Neutrophil (primary cell): ENCODE measurements around the gene DSCAM.

Experiments used
- H3K27ac ChIP-seq: fragments of 200-600 bp; sonication (generic); 2 replicates; pipeline ENCODE4 v1.5.1; 2016; ENCODE audit warnings: mild to moderate bottlenecking, moderate library complexity
- H3K27me3 ChIP-seq: fragments of 200-600 bp; sonication (generic); 2 replicates; pipeline ENCODE4 v1.6.0; 2016; ENCODE audit warnings: mild to moderate bottlenecking
- H3K36me3 ChIP-seq: fragments of 200-600 bp; sonication (generic); 2 replicates; pipeline ENCODE4 v1.5.1; 2017
- H3K4me1 ChIP-seq, 2 experiments: fragments of 200-600 bp in 1 of 2; sonication (generic) in 1 of 2; 1 replicate in 1 of 2; 2 replicates in 1 of 2; pipeline versions ENCODE4 v1.5.1 to v1.6.1; 2013 to 2016; ENCODE audit warnings: low read depth in 1 of 2, low read length in 1 of 2, mild to moderate bottlenecking in 1 of 2, moderate library complexity in 1 of 2; ENCODE audit not compliant: control insufficient read depth in 1 of 2, insufficient read depth in 1 of 2
- H3K4me3 ChIP-seq, 2 experiments: fragments of 200-600 bp in 1 of 2; sonication (generic) in 1 of 2; 1 replicate in 1 of 2; 2 replicates in 1 of 2; pipeline ENCODE4 v1.5.1; 2013 to 2016; ENCODE audit warnings: low read depth in 1 of 2, low read length in 1 of 2, mild to moderate bottlenecking in 1 of 2, moderate library complexity in 1 of 2
- H3K9me3 ChIP-seq: fragments of 200-600 bp; sonication (generic); 2 replicates; pipeline ENCODE4 v1.5.1; 2016
- CTCF ChIP-seq: fragments of 200-600 bp; sonication (generic); IDR thresholded peaks from 2 replicates; pipeline ENCODE4 v1.5.1; 2016; ENCODE audit warnings: antibody characterized with exemption

Gene DSCAM

GRCh38 chr21:40723317-40723716 lies 123.6 kb downstream of the DSCAM start:
- no peak for TF ChIP-seq CTCF

GRCh38 chr21:40719615-40720014 lies 127.3 kb downstream of the DSCAM start:
- H3K27me3 ChIP-seq: no peaks in the 10 kb centered on the region
- H3K4me1 ChIP-seq: no peaks in the 10 kb centered on the region
- H3K4me3 ChIP-seq: no peak overlapping the region
- H3K27ac ChIP-seq: no peak overlapping the region
- TF ChIP-seq CTCF: no peak
- no peaks in the 10 kb centered on the region for H3K9me3 ChIP-seq
- no peaks in the 10 kb centered on the region for H3K36me3 ChIP-seq

More at GRCh38 chr21:40723317-40723716, 123.6 kb downstream of the DSCAM start:
- Histone ChIP-seq H3K27ac (no peak overlapping the region), H3K4me3 (no peak overlapping the region), H3K27me3 (no peaks in the 10 kb centered on the region), H3K36me3 (no peaks in the 10 kb centered on the region), H3K9me3 (no peaks in the 10 kb centered on the region), H3K4me1 (no peaks in the 10 kb centered on the region)

- H3K4me1 ChIP-seq: no peaks in the 10 kb centered on the region
Measured at GRCh38 chr21:40717028-40717427, 129.9 kb downstream of the DSCAM start.

GRCh38 chr21:40714536-40714935 lies 132.4 kb downstream of the DSCAM start:
- no peak for TF ChIP-seq CTCF
- no peaks in the 10 kb centered on the region for H3K4me1 ChIP-seq
- H3K27ac ChIP-seq: no peak overlapping the region
- H3K4me3 ChIP-seq: no peak overlapping the region
- no peaks in the 10 kb centered on the region for H3K36me3 ChIP-seq
- no peaks in the 10 kb centered on the region for H3K27me3 ChIP-seq
- H3K9me3 ChIP-seq: no peaks in the 10 kb centered on the region

More at GRCh38 chr21:40717028-40717427, 129.9 kb downstream of the DSCAM start:
- Histone ChIP-seq H3K9me3 (no peaks in the 10 kb centered on the region), H3K27ac (no peak overlapping the region), H3K27me3 (no peaks in the 10 kb centered on the region), H3K4me3 (no peak overlapping the region), H3K36me3 (no peaks in the 10 kb centered on the region)
- TF ChIP-seq CTCF: no peak

GRCh38 chr21:40707656-40708244 lies 139.2 kb downstream of the DSCAM start:
- no peak overlapping the region for H3K27ac ChIP-seq
- no peaks in the 10 kb centered on the region for H3K27me3 ChIP-seq
- no peaks in the 10 kb centered on the region for H3K9me3 ChIP-seq
- H3K4me3 ChIP-seq: no peak overlapping the region
- no peaks in the 10 kb centered on the region for H3K4me1 ChIP-seq
- no peak for TF ChIP-seq CTCF
- H3K36me3 ChIP-seq: no peaks in the 10 kb centered on the region
